Stimulated activated CD4-positive, alpha-beta T cell treated with anti-CD3 and anti-CD28 coated beads, Interleukin-4, amount 100 ng/mL, for 48 hours (primary cell): ENCODE data around the gene BARX1.
"Not testable (repeated sequence)": the region's sequence is repeated elsewhere in the genome, so short reads cannot be mapped to it uniquely, and the experiment has no call there.

Experiments
- DNase-seq, 2 donors: peaks; one replicate each; pipeline ENCODE4 v3.0.0-alpha.2; 2020; ENCODE audit warnings: low read depth in 2 of 2

The BARX1 gene, protein sequence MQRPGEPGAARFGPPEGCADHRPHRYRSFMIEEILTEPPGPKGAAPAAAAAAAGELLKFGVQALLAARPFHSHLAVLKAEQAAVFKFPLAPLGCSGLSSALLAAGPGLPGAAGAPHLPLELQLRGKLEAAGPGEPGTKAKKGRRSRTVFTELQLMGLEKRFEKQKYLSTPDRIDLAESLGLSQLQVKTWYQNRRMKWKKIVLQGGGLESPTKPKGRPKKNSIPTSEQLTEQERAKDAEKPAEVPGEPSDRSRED

DNA sequence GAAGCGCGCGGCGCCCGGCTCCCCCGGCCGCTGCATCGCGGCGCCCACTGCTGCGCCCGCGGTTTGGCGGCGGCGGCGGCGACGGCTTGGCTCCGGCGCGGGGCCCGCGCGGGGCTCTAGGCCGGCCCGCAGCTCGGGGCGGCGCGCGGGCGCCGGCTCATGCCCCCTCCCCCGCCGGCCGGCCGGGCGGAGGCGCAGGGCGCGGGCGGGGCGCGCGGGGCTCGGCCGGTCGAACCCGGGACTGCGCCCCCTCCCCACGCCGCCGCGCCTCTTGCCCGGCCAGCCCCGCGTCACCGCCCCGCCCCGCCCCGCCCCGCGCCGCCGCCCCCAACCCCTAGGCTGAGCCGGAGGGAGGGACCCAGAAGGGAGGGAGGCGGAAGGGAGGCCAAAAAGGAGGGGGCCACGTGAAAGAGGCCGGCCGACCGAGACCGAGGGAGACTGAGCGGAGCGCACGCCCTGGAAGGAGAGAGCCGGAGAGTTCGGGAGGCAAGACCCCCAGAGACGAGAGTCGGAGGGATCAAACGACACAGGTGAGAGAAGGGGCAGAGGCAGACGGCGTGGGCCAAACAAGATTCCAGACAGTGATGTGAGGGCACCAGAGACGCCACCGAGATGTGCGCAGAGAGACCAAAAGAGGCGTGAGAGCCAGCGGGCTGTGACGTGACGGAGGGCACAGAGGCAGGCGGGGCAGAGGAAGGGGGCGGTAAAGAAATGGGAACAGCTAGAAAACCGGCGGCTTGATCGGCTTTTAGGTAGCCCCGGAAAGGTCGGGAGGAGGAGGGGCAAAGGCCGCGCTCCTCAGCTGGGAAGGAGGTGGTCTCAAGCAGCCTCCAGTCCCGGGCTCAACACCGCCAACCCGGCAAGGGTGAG is at the start of gene BARX1:
TSS of gene BARX1 (minus strand) at position 245 of the 870 bp plus-strand sequence. CDS start at position 36, 209 bp downstream.
- DNase-seq = peak; percentile 25 to 43

DNA sequence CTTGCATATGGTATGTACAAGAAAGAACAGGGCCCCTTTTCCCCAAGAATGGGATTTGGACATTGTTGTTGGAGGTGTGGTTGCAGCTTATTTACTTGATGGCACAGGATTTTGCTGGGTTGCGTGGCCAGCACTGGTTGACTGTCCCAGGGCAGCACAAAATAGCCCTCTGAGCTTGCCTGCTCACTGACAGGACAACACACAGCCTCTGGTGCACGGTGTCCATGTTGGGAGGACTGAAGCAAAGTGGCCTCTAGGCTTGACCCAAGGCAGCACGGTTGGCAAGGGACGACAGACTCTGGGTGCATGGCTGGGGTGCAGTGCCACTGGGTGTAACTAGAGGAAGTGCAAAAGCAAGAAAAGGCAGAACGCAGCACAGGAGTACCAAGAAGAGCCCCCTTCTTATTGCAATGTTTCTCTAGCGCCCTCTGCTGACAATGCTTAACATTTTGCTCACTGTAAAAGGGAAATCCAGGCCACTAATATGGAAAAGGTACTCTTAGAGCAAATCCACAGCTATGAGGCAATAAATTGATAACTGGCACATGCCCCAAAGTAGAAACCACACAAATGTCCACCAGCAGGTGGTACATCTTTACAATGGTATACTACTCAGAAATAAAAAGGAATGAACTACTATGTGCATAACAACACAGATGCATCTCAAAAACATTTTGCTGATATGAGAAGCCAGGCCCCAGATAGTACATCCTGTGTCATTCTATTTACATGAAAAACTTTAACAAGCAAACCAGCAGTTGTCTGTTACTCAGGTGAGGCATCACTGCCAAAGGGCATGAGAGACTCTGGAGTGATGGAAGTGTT is 47.4 kb upstream of the BARX1 start:
- DNase-seq = peak in 1 of 2 donors; percentile 6

DNA sequence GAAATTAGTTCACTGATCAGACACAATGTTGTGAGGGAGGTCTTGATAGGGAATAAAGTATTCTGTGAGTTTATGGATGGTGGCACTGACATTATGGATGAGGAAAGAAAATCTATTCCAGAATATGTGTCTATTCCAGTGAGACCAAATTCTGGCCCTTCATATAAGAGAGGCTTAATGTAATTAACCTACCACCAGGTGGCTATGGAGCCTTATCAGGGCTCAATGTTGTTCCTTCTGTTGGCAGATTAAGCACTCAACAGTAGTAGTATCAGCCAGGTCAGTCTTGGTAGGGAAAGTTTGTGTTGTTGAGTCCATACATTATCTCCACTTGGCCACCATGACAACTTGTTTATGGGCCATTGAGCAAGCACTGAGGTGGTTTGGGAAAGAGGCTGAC is 41.7 kb upstream of the BARX1 start:
- DNase-seq = no peak

DNA sequence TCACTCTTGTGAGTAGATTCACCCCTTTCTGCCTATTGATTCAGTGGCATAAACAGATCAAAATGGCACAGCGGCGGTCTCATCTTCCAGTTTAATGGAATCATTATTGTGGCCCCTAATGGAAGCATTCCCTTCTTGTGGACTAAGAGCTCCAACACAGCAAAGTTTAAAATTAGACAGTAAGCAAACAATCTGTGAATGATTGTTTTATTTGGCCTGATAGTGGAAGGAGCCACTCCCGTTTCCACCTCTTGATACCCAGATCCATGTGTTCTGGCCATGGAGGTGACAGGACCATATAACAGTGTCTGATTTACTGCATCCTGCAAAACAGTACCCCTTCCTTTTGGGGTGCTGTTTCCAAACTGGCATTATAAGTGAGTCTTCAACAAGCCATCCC is 41.2 kb upstream of the BARX1 start:
- no peak for DNase-seq

DNA sequence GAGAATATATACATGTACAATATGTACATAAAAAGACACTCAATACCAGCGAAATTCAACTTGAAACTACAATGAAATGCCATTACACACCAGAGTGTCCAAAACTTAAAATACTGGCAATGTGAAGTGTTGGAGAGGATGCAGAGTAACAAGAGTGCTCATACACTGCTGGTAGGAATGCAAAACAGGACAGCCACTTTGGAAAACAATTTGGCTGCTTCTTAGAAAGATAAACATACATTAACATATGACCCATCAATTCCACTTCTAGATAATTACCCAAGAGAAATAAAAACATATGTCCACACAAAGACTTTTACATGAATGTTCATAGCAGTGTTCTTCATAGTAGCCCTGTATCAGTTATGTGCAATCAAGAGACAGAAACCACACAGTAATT is 39.4 kb upstream of the BARX1 start:
- DNase-seq = no peak

DNA sequence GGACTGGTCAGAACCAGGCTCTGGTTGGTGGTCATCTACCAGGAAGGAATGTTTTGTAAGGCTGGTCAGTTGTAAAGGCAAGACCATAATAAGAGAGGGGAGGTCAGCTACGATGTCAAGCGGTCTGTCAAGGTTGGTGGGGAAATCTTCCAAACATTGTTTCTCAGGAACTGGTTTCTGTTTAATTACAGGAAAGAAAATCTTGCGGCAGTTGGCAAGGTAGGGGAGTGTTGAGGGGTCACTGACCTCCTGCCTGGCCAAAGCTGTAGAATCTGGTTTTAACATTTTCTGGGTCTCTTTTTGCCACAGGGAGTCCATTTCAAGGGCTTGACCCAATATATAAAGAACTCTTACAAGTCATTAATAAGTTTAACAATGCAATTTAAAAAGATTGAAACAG is 39.0 kb upstream of the BARX1 start:
- no peak for DNase-seq

DNA sequence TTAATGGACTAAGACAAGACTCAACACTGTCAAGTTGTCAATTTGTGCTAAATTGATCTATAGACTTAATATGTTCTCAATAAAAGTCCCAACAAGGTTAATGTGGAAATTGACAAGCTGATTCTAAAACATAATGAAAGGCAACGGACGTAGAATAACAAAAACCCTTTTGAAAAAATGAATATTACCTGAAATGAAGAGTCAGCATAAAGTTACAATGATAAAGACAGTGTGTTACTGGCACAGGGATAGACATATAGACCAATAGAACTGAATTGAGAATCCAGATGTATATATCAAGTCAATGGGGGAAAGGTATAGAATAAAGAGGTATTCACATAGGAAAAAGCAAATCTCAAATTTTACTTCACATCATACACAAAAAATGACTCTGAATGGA is 37.7 kb upstream of the BARX1 start:
- DNase-seq = no peak

DNA sequence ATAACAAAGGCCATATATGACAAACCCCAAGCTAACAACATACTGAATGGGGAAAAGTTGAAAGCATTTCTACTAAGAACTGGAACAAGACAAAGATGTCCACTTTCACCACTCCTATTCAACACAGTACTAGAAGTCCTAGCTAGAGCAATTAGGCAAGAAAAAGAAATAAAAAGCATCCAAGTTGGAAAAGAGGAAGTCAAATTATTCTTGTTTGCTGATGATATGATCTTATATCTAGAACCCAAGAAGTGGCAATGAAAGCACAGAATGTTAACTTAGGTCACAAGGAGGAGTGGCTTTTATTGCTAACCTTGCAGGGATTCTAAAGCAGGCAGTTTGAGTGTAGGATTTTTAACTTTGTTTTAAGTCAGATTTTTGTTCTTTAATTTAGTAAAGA is 35.3 kb upstream of the BARX1 start:
- DNase-seq = no peak

DNA sequence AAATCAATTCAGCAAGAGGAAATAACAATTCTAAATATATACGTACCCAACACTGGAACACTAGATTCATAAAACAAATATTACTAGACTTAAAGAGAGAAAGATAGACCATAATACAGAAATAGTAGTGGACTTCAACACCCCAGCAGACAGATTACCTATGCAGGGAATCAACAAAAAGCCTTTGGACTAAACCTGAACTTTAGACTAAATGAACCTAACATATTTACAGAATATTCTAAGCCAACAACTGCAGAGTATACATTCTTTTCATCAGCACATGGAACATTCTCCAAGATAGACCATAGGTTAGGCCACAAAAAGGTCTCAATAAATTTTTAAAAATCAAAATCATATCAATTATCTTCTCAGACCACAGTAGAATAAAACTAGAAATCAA is 32.9 kb upstream of the BARX1 start:
- no peak for DNase-seq

DNA sequence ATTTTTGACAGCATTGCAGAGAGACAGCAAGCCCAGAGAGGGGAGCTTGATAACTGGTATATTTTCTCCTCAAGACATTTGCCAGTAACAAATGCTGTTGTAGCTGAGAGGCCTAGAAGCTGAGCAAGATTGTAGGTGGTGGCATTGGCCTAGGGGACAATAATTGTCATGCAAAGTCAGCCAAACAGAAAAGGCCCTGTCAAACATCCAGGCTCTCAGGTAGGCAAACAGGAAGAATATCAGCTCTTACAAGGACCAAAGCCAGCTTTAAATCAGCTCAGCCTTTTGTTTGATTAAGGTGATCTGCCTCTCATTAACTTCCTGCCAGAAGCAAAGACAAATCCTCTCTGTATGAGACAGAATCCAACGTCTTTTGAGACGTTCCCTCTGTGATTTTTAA is 29.7 kb upstream of the BARX1 start:
- no peak for DNase-seq

DNA sequence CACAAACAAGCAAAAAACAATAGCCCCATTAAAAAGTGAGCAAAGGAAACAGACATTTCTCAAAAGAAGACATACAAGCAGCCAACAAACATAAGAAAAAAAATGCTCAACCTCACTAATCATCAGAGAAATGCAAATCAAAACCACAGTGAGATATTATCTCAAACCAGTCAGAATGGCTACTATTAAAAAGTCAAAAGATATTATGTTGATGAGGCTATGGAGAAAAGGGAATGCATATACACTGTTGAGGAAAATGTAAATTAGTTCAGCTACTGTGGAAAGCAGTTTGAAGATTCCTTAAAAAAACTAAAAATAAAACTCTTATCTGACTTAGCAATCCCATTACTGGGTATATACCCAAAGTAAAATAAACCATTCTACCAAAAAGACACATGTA is 28.7 kb upstream of the BARX1 start:
- no peak for DNase-seq

DNA sequence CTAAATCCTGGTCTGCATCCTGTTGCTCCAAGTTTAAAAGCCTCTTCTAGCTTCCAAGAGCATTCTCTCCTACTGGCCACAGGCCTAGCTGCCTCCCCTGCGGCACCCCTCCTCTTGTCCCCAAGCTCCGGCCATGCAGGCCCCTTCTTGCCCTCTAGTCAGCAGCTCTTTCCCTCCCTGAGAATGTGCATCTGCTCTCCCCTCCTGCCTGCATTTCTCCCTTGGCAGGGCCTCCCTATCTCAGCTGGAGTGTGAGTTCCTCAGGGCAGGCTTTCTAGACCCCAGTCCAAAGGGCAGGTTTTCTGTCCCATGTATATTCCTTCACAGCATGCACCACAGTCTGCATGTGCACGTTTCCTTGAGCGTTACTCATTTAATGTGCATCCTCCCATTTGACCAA is 24.6 kb upstream of the BARX1 start:
- no peak for DNase-seq

DNA sequence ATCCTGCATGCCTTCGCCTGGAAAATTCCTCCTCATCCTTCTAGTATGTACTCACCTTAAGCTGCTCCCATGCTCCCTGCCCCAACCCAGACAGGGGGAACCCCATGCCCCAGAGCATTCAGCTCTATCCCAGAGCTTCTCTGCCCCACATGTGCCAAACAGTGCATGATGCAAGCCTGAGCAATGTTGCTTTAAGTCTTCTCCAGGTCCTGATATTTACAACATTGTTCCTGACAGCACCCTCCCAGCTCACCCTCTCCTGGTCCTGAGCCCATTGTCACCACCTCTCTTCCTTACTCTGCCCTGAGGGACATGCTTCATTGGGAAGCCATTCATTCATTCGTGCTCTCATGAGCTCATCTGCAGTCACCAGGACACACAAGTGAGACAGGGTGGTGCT is 23.4 kb upstream of the BARX1 start:
- no peak for DNase-seq

DNA sequence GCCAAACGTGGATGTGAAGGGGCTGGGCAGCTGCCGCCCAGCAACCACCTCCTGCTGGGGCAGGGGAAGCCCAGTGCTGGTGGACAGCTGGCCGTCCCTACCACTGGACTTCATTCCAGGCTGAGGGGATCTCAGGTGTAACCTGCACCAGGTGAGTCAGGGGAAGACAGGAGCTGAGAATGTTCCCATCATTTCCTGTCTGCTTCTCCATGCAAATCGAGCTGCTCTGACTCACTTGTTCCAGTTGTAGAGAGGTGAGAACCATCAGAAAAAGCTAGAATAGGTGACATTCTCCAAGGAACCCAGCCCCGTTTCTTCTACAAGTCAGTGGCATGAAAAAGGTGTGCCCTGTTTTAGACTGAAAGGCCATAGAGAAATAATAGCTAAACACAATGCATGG is 21.8 kb upstream of the BARX1 start:
- no peak for DNase-seq

DNA sequence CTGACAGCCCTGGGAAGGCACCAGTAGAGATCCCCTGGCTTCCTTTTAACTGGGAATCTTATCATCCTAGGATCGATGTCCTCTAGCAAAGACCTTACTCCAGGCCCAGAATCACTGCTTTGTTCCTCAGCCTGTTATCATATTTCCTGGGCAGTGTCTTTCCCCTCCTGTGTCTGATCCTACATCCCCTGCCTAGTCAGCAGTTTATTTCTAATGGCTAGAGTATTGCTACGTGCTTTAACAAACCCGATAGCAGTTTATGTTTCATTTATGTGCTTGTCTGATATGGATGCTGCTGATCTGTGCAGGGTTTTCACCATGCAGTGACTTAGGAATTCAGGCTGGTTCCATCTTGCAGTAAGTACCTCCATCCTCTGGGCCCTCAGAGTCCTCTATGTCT is 20.9 kb upstream of the BARX1 start:
- no peak for DNase-seq

DNA sequence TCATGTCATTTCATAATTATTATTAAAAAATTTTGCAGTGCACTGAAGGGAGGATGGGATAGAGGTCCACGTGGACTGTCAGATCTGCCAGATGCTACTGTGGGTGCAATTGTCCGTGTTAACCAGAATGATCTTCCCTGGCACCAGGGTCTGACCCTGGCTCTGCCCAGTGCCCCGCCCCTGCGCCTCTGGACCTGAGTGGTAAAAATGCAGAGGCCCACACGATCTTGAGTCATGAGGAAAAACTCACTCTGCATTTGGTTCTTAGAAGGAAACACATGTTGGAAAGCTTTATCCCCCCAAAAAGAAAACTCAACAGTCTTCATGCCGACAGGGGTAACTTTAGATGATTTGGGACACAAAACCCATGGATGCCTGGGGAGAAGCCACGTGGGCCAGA is 20.1 kb upstream of the BARX1 start:
- DNase-seq = no peak

DNA sequence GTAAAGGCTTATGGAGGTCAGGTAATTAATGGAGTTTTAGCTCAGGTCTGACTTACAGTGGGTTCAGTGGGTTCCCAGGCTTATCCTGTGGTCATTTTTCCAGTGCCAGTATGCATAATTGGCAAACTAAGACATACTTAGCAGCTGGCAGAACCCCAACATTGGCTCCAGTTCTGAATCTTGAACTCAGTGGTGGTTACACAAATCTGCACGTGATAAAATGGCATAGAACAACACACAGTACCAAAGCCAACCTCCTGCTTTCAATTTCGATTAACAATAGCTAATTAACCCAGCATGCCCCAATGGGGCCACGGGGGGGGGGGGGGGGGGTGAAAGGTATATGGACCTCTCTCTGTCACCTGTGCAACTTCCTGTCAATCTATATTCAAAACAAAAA is 19.0 kb upstream of the BARX1 start:
- no peak for DNase-seq

DNA sequence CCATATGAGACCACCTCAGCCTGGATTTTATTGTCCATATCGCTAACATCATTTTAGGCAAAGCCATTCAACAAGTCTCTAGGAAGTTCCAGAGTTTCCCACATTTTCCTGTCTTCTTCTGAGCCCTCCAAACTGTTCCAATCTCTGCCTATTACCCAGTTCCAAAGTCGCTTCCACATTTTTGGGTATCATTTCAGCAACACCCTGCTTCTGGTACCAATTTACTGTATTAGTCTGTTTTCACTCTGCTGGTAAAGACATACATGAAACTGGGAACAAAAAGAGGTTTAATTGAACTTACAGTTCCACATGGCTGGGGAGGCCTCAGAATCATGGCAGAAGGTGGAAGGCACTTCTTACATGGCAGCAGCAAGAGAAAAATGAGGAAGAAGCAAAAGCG is 17.5 kb upstream of the BARX1 start:
- DNase-seq = not testable (repeated sequence)

DNA sequence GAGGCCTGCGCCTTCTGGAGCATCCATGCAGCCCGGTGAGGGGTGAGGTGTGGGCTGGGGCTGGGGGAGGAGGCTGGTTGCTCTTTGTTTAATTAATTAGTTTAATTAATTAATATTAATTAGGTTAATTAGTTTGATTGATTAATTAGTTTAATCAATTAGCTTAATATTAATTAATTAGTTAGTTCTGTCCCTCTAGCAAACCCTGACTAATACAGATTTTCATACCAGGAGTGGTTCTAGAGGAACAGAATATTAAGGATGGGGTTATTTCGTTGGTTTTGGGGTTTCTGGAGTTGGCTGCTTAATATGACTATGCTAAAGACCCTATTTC is 14.1 kb upstream of the BARX1 start:
- no peak for DNase-seq

DNA sequence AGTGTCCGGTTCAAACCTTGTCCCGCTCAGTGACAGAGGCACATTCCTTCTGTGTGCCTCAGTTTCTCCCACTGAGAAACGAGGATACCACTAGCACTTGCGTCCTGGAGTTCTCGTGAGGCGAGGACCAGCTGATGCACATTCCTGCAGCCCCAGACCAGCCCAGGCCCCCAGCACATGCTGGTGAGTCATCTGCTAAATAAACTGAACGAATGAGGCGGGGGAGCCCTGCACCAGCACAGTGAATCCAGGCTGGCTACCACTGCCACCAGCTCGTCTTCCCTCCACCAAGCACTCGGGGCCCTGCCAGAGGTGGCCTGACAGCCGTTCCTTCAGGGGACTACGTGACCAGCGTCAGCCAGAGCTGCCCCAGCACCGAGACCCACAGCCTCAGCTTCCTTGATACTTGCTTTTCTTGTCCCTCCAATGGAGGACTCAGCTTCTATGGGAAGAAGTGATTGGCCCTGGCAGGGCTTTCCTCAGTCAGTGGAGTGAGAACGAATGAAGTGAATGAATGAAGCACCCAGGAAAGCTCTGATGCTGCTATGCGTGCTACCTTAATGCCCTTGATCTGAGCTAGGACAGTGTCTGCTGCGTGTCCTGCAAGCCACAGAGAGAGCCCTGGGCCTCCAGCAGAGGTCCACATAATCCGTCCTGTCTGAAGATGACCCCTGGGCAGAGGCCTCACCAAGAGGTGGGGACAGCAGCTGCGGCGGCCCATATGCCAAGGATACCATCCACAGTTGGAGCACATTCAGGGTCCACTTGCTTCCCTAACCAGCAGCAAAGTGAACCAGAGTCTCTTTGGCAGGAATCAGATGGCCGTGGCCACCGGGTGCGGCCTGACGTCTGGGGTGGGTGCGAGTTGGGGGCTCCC is 13.5 kb upstream of the BARX1 start:
- DNase-seq = no peak

DNA sequence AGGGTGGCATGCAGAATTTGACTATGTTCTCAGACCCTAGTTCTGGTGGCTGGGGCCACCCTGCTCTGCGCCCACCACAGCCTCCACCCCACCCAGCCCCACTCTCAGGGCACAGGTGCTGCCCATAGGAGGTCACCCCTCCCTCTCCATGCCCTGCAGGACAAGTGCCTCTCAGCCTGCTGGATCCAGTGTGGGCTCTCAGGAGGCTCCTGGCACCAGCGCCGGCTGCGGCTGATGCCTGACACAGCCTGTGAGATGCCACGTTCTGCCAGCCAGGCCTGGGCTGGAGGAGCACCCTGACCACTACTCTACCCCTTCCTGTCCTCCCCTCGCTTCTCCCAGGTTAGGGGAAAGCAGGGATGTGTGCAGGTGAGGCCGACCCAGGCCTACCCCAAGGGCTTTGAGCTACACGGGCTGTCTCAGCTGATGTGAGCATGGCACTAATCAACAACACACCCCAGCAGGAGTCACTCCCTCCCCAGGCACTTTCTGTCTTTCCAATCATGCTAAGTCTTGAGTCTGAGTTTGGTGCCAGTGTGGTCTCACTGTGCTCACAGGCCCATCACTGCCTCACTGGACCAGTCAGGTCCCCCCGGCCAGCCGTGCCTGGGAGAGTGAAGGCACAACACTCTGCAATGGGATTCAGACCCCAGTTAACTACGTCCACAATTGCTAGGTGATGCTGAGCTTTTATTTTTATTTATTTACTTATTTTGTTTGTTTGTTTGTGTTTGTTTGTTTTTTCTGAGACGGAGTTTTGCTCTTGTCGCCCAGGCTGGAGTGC is 12.1 kb upstream of the BARX1 start:
- DNase-seq = no peak
